Liver (tissue), 2 donors: ENCODE results near the gene C10orf143.

Experiments
- TF ChIP-seq, protein P1 (sequence below): fragments of 150-350 bp; IDR thresholded peaks from 2 replicates; pipeline ENCODE4 v1.5.1; 2017; ENCODE audit warnings: improper control_type of control experiment, low read depth, low read length; ENCODE audit not compliant: missing input control
- TF ChIP-seq, protein P2 (sequence below): IDR thresholded peaks from 2 replicates; pipeline ENCODE4 v1.6.1; 2016; ENCODE audit warnings: antibody characterized with exemption
- donor health status: healthy.

DNA sequence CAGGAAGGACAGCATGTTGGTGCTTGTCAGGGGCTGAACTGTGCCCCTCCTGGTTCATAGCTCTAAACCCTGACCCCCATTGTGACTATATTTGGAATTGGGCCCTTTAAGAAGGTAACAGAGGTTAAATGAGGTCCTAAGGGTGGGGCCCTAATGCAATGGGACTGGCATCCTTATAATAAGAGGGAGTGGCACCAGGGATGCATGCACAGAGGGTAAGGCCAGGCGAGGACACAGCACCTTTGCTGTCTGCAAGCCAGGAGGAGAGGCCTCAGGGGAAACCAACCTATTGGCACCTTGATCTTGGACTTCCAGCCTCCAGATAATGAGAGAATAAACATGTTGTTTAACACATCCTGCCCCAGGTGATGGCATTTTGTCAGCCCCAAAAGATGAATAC lies 85.3 kb downstream of the C10orf143 start:
- TF ChIP-seq, protein P1, sequence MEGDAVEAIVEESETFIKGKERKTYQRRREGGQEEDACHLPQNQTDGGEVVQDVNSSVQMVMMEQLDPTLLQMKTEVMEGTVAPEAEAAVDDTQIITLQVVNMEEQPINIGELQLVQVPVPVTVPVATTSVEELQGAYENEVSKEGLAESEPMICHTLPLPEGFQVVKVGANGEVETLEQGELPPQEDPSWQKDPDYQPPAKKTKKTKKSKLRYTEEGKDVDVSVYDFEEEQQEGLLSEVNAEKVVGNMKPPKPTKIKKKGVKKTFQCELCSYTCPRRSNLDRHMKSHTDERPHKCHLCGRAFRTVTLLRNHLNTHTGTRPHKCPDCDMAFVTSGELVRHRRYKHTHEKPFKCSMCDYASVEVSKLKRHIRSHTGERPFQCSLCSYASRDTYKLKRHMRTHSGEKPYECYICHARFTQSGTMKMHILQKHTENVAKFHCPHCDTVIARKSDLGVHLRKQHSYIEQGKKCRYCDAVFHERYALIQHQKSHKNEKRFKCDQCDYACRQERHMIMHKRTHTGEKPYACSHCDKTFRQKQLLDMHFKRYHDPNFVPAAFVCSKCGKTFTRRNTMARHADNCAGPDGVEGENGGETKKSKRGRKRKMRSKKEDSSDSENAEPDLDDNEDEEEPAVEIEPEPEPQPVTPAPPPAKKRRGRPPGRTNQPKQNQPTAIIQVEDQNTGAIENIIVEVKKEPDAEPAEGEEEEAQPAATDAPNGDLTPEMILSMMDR: no peak
- TF ChIP-seq, protein P2, sequence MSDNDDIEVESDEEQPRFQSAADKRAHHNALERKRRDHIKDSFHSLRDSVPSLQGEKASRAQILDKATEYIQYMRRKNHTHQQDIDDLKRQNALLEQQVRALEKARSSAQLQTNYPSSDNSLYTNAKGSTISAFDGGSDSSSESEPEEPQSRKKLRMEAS: no peak
